ENCODE results near the gene C7orf57.

GRCh38 chr7:47990592-47990991 lies 44.8 kb upstream of the C7orf57 start:
- no peak for TF ChIP-seq CTCF (IDR thresholded peaks at IDR 0.05)
- no peak for TF ChIP-seq POLR2A (IDR thresholded peaks at IDR 0.05)
- TF ChIP-seq EP300 (IDR thresholded peaks at IDR 0.05; ENCODE audit: low read depth): no peak
